Activated naive CD8-positive, alpha-beta T cell (primary cell): ENCODE measurements around the gene SKI.

Experiments used
- H3K27ac Mint-ChIP-seq: one replicate; pipeline ENCODE4 v1.8.0; 2021; ENCODE audit warnings: mixed read lengths
- H3K27me3 Mint-ChIP-seq: one replicate; pipeline ENCODE4 v1.8.0; 2021; ENCODE audit warnings: mixed read lengths
- H3K36me3 Mint-ChIP-seq: one replicate; pipeline ENCODE4 v1.8.0; 2021; ENCODE audit warnings: mixed read lengths
- H3K4me1 Mint-ChIP-seq: one replicate; pipeline ENCODE4 v1.8.0; 2021; ENCODE audit warnings: low read depth, mixed read lengths
- H3K4me3 Mint-ChIP-seq: one replicate; pipeline ENCODE4 v1.8.0; 2021; ENCODE audit warnings: mild to moderate bottlenecking, mixed read lengths
- H3K9me3 Mint-ChIP-seq: one replicate; pipeline ENCODE4 v1.8.0; 2021; ENCODE audit warnings: low read depth, mixed read lengths

The SKI gene

GRCh38 chr1:2201062-2201461, 27.1 kb upstream of the SKI start:
- Mint-ChIP-seq H3K27ac (no peak overlapping the region), H3K4me1 (peaks cover 16% of the 10 kb centered on the region), H3K27me3 (no peaks in the 10 kb centered on the region), H3K4me3 (no peak overlapping the region), H3K36me3 (no peaks in the 10 kb centered on the region), H3K9me3 (no peaks in the 10 kb centered on the region)

GRCh38 chr1:2202008-2202575, 26.0 kb upstream of the SKI start:
- H3K36me3 Mint-ChIP-seq = no peaks in the 10 kb centered on the region
- H3K27me3 Mint-ChIP-seq = no peaks in the 10 kb centered on the region
- H3K27ac Mint-ChIP-seq = no peak overlapping the region
- peaks cover 16% of the 10 kb centered on the region for H3K4me1 Mint-ChIP-seq
- no peak overlapping the region for H3K4me3 Mint-ChIP-seq
- no peaks in the 10 kb centered on the region for H3K9me3 Mint-ChIP-seq

GRCh38 chr1:2202843-2203601, 25.1 kb upstream of the SKI start:
- Mint-ChIP-seq H3K4me1 (peaks cover 13% of the 10 kb centered on the region), H3K4me3 (no peak overlapping the region), H3K36me3 (no peaks in the 10 kb centered on the region), H3K9me3 (no peaks in the 10 kb centered on the region), H3K27me3 (no peaks in the 10 kb centered on the region), H3K27ac (no peak overlapping the region)

- Mint-ChIP-seq H3K4me3 (no peak overlapping the region), H3K27ac (no peak overlapping the region), H3K36me3 (no peaks in the 10 kb centered on the region), H3K4me1 (peaks cover 11% of the 10 kb centered on the region), H3K9me3 (no peaks in the 10 kb centered on the region), H3K27me3 (no peaks in the 10 kb centered on the region)
These were observed 24.3 kb upstream of the SKI start for GRCh38 chr1:2203671-2204414.

GRCh38 chr1:2204415-2205190, 23.5 kb upstream of the SKI start:
- Mint-ChIP-seq H3K27ac (no peak overlapping the region), H3K4me3 (no peak overlapping the region), H3K4me1 (peaks cover 5% of the 10 kb centered on the region), H3K9me3 (no peaks in the 10 kb centered on the region), H3K27me3 (no peaks in the 10 kb centered on the region), H3K36me3 (no peaks in the 10 kb centered on the region)

- H3K27ac Mint-ChIP-seq = no peak overlapping the region
These were observed 22.7 kb upstream of the SKI start for GRCh38 chr1:2205191-2205952.

GRCh38 chr1:2206813-2207487, 21.2 kb upstream of the SKI start:
- H3K27me3 Mint-ChIP-seq = no peaks in the 10 kb centered on the region
- no peaks in the 10 kb centered on the region for H3K4me1 Mint-ChIP-seq
- H3K4me3 Mint-ChIP-seq = no peak overlapping the region
- H3K36me3 Mint-ChIP-seq = no peaks in the 10 kb centered on the region
- H3K9me3 Mint-ChIP-seq = no peaks in the 10 kb centered on the region
- H3K27ac Mint-ChIP-seq = no peak overlapping the region

More at GRCh38 chr1:2205191-2205952, 22.7 kb upstream of the SKI start:
- no peaks in the 10 kb centered on the region for H3K27me3 Mint-ChIP-seq
- H3K9me3 Mint-ChIP-seq = no peaks in the 10 kb centered on the region
- H3K36me3 Mint-ChIP-seq = no peaks in the 10 kb centered on the region
- H3K4me1 Mint-ChIP-seq = no peaks in the 10 kb centered on the region
- H3K4me3 Mint-ChIP-seq = peak overlapping the region; percentile 47

- Mint-ChIP-seq H3K4me3 (no peak overlapping the region), H3K36me3 (no peaks in the 10 kb centered on the region), H3K9me3 (no peaks in the 10 kb centered on the region), H3K27me3 (no peaks in the 10 kb centered on the region), H3K4me1 (peaks cover 3% of the 10 kb centered on the region), H3K27ac (no peak overlapping the region)
These were observed 19.5 kb upstream of the SKI start for GRCh38 chr1:2208309-2209239.

- H3K4me1 Mint-ChIP-seq = peaks cover 3% of the 10 kb centered on the region
- no peaks in the 10 kb centered on the region for H3K27me3 Mint-ChIP-seq
- H3K36me3 Mint-ChIP-seq = no peaks in the 10 kb centered on the region
- H3K27ac Mint-ChIP-seq = no peak overlapping the region
- H3K4me3 Mint-ChIP-seq = no peak overlapping the region
- no peaks in the 10 kb centered on the region for H3K9me3 Mint-ChIP-seq
These were observed 18.6 kb upstream of the SKI start for GRCh38 chr1:2209400-2210083.

- H3K4me3 Mint-ChIP-seq = no peak overlapping the region
These were observed 17.9 kb upstream of the SKI start for GRCh38 chr1:2210084-2210653.

GRCh38 chr1:2210786-2211185, 17.3 kb upstream of the SKI start:
- Mint-ChIP-seq H3K4me1 (peaks cover 3% of the 10 kb centered on the region), H3K36me3 (no peaks in the 10 kb centered on the region), H3K27ac (no peak overlapping the region), H3K9me3 (no peaks in the 10 kb centered on the region), H3K4me3 (no peak overlapping the region), H3K27me3 (no peaks in the 10 kb centered on the region)

More at GRCh38 chr1:2210084-2210653, 17.9 kb upstream of the SKI start:
- Mint-ChIP-seq H3K36me3 (no peaks in the 10 kb centered on the region), H3K4me1 (peaks cover 3% of the 10 kb centered on the region), H3K27ac (no peak overlapping the region), H3K27me3 (no peaks in the 10 kb centered on the region), H3K9me3 (no peaks in the 10 kb centered on the region)

- H3K36me3 Mint-ChIP-seq = no peaks in the 10 kb centered on the region
- no peak overlapping the region for H3K27ac Mint-ChIP-seq
- no peak overlapping the region for H3K4me3 Mint-ChIP-seq
- no peaks in the 10 kb centered on the region for H3K27me3 Mint-ChIP-seq
- no peaks in the 10 kb centered on the region for H3K9me3 Mint-ChIP-seq
- peaks cover 3% of the 10 kb centered on the region for H3K4me1 Mint-ChIP-seq
These were observed 15.9 kb upstream of the SKI start for GRCh38 chr1:2212274-2212531.
